ENCODE measurements around the gene CFHR4.
"Not testable (repeated sequence)": the region's sequence is repeated elsewhere in the genome, so short reads cannot be mapped to it uniquely, and the experiment has no call there.

The CFHR4 gene

DNA sequence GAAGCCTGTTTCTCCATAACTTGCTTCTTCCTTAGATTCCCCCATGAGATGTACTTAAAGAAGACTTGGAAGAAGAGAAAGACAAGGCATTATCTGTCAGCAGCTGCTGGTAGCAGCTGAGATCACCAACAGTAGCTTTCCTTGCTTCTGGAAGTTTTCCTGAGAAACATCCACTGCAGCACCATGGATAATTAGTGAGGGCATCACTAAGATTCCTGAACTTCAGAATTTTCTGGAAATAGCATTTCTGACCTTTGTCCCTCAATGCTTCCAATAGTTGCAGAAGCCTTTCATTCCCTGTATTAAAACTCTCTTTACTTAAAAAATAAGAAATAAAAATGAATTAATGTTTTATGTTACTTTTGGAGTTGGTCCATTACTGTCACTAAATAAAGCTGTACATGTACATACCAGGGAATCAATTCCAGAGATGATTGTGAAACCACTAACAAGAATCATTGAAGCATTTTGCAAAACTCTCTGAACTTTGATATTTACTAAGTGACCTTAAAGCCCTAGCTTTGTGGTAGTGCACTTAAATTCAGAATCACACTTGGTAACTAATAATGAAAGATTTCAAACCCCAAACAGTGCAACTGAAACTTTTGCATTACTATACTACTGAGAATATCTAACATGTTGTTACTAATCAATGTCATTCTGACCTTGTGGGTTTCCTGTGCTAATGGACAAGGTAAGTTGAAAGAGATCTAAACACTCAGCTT is at the start of gene CFHR4:
CFHR4 (plus strand) TSS at position 538 of the 725 bp plus-strand sequence; CDS start at position 637, 99 bp downstream.
- DNase-seq: no peak

DNA sequence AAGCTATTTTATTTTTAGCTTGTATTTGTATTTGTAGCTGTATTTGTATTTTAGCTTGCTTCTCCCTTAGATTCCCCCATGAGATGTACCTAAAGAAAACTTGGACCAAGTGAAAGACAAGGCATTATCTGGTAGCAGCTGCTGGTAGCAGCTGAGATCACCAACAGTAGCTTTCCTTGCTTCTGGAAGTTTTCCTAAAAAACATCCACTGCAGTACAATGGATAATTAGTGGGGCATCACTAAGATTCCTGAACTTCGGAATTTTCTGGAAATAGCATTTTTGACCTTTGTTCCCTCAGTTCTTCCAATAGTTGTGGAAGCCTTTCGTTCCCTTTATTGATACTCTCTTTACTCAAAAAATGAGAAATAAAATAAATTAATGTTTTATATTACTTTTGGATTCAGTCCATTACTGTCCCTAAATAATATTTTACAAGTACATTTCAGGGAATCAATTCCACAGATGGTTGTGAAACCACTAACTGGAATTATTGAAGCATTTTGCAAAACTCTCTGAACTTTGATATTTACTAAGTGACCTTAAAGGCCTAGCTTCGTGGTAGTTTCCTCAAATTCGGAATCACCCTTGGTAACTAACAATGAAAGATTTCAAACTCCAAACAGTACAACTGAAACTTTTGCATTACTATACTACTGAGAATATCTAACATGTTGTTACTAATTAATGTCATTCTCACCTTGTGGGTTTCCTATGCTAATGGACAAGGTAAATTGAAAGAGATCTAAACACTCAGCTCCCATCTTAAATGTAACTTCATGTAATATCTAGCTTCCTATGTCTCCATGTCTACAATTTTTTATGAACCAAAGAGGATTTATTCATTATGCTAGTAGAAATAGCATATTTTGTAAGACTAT is 38.0 kb upstream of the CFHR4 start:
- DNase-seq: not testable (repeated sequence)

DNA sequence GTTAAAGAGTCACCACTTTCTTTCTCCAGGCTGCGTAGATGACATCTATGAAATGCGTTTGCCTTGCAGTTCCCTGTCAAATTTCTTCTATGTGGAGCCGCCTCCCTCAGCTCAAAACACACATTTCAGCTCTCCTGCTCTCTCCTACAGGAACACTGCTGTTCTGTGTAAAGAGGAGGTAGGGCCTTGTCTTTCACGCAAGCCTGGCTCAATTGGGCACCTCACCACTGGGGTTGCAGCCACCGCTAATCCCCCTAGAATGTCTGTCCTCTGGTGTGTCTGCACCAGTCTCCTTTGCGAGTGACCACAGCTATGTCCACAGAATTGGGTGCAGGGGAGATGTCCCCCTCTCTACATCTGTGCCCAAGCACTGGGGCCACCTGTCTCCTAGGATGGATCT is 31.8 kb upstream of the CFHR4 start:
- no peak for DNase-seq

DNA sequence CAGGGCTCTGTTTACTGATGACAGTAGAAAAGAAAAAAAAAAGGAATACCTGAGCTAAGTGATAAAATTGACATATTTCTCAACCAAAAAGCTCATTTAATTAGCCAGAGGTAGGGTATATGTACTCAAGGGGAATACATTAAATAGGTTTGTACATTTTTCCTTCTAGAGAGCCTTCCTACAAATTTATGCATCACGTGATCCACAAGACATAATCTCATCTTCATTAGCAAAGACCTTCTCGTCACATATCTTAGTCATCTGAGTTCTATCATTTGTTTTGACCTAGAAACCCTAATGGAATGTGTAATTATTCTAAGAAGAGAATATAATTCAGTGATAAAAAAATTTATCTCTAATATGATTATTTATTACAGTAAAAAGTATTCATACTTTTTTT is 30.7 kb upstream of the CFHR4 start:
- DNase-seq: no peak

DNA sequence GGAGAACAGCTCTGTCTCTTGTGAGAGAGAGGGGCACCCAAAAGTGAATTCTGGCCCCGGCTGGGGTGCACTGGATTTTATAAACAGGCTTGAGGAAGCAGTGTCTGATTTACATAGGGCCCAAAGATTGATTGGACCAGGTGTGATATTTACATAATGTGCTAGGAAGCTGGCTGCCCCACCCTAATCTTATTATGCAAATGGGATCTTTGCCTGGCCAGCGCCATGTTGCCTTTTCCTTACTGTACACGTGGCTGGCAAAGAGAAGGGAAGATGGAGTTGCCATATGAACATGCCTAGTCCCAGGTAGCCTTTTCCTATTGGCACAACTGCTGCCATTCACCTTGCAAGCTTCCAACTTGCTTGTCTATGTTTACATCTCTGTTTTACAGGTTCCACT is 29.0 kb upstream of the CFHR4 start:
- no peak for DNase-seq

DNA sequence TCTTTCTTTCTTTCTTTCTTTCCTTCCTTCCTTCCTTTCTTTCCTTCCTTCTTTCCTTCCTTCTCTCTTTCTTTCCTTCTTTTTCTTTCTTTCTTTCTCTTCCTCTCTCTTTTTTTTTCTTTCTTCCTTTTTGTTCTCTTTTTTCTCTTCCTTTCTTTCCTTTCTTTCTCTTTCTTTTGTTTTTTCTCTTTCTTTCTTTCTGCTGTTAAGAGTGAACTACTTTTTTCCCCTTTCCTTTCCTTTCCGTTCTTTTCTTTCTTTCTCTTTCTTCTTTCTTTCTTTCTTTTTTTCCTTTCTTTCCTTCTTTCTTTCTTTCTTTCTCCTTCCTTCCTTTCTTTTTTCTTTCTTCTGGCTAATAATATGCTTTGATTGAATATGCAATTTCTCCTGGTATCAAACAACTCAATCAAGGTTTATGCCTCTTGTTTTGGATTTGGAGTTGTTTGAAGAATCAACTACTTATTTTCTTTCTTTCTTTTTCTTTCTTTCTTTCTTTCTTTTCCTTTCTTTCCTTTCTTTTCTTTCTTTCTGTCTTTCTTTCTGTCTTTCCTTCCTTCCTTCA is 27.4 kb upstream of the CFHR4 start:
- no peak for DNase-seq

DNA sequence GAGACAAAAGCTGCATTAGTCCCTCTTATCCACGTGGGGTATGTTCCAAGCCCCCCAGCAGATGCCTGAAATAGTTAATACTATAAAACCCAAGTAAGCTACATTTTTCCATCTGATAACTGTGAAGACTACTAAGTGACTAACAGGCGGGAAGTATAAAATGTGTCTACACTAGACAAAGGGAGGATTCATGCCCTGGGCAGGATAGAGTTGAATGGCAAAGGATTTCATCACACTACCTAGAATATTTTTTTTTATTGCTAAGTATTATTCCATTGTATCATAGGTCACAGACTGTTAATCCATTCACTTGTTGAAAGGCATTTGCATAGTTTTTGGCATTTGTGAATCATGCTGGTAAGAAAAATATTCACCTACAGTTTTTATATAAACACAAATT is 26.4 kb upstream of the CFHR4 start:
- no peak for DNase-seq

DNA sequence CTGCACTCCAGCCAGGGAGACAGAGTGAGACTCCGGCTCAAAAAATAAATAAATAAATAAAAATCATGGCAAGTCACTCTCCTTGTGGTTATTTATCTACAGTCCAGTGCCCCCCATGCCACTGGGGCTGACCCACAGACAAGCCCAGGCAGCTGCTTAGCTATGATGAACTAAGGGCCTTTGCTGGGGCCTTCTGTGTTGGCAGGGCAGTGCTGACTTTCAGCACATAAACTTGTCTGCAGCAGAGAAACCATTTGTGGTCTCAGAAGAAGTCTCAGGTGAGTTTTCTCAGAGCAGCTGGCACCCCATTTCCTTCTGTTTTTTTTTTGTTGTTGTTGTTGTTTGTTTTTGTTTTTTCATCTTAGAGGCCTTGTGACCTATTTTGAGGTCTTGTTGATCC is 20.9 kb upstream of the CFHR4 start:
- DNase-seq: no peak

DNA sequence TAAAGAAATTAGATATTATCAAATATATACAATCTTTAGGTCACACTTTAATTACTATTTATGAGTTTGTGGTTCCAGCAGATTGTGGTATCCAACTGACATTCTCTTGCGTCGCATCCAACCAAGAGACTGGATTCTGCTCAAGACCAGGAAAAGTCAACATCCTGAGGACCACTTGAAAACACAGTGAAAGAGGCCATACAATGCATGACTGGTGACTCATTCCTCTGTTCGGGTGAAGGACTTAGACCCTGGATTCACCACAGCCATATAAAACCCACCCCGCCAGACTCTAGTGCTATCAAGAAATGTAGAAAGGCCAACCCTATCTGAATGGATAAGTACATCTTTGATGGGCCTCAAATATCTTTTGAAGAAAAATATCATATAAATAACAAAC is 14.5 kb upstream of the CFHR4 start:
- DNase-seq: no peak

DNA sequence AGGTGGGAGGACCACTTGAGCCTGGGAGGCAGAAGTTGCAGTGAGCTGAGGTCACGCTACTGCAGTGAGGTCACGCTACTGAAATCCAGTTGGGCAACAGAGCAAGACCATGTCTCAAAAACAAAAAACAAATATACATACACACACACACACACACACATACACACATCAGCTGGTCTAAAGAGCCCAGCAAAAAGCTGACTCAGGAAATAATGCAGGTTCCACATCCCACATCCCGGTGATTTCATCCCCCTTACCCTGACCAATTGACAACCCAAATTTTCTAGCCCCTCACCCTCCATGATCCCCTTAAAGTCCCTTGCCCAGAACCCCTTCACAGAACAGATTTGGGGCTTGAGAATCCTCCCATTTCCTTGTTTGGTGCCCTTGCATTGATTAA is 11.9 kb upstream of the CFHR4 start:
- no peak for DNase-seq

DNA sequence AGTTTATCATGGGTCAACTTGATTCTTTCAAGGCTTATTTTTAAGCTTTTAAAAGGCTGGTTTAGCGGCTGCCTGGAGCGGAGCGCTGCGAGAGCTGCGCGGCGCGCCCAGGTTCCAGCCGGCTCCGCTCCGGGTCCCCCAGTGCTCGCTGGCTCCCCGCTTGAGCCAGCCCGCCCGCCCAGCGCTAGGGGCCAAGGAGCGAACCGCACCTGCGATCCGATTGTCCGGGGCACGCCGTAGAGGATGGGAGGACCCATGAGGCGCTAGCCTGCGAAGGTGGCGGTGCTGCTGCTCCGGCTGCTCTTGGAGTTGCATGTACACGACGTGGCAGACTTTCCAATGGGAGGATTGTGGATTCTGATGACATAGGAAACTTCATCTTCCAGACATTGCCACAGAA is 9.9 kb upstream of the CFHR4 start:
- no peak for DNase-seq

DNA sequence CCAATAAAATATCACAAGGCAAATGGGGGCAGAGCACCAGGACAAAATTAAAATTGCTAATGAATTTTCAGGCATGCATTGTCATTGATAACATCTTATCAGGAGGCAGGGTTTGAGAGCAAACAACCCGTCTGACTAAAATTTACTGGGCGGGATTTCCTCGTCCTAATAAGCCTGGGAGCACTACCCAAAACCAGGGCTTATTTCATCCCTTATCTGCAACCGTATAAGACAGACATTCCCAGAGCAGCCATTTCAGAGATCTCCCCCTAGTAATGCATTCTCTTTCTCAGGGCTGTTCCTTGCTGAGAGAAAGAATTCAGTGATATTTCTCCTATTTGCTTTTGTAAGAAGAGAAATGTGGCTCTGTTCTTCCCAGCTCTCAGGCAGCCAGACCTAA is 1.3 kb upstream of the CFHR4 start:
- not testable (repeated sequence) for DNase-seq

DNA sequence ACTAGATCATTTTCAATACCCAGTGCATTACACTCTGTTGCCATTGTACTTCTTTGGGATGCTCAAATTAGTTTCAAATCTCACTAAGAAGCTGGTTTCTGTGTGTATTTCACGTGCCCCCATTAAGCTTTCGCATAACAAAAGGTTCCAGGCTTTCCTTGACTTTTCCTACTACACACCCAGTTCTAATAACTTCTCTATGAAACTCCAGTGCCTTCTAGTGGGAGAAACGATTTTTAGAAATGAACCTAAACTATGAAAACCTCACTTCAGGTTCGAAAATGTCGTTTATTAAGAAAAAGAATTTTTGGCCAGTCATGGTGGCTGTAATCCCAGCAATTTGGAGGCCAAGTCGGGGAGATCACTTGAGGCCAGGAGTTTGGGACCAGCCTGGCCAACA is 2.8 kb downstream of the CFHR4 start:
- DNase-seq: no peak

DNA sequence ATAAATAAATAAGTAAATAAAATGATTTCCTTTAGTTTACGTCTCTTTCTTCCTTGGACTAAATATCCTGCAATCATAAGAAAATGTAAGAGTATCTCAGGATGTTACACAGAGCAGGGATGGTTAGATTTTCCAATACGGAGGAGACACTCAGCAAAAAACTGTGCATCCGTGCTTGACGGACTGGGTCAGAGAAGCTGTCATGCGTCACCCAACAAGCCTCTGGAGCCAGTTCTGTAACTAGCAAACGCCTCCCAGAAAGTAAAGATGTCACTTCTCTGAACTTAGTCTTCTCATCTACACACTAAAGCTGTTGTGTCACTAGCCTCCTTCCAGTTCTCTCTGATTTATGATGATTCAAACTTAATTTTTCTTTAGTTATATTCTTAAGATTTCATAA is 3.4 kb downstream of the CFHR4 start:
- DNase-seq: no peak

DNA sequence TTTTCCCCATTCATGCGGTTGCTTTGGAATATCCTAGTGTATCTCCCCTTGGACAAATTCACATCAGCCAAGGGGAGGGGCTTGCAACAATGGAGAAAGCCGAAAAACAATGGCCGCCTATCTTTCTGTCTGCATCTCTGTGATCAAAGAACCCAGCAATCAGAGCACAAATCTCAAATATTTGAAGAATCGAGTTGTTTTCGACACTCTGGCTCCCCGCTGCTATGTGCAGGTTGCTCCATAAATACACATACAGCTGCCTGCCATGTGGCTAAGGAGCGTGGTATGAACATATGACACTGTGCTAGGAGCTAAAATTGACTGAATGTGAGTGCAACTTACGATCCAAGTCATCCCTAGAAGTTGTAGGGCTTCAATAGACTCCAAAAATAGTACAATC is 8.5 kb downstream of the CFHR4 start:
- DNase-seq: no peak

DNA sequence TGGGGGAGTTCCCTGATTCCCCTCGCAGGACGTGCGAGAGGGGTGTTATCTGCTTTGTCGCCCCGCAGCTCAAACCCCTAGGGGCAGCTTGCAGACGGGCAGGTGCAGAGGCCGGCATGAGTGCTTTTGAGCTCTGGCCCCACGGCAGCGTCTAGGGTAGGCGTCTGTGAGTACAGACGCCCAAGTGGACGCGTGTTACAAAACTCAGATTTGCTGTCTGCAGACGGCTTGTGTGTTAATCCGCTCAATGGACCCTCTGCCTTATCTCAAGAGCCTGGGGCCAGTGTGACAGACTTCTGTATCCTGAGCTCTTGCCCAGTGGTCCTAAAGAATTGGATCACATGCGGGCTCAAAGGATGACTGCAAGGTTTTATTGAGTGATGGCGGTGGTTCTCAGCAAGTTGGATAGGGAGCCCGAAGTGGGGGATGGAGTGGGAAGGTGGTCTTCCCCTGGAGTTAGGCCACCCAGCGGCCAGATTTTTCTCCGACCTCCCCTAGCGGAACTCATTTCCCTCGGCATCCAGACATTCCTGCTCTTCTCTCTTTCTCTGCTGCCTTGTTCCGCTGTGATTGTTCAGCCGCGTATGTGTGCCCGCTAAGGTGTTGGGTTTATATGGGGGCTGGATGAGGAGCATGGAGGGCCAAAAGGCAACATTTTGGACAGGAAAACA is 9.4 kb downstream of the CFHR4 start:
- no peak for DNase-seq

DNA sequence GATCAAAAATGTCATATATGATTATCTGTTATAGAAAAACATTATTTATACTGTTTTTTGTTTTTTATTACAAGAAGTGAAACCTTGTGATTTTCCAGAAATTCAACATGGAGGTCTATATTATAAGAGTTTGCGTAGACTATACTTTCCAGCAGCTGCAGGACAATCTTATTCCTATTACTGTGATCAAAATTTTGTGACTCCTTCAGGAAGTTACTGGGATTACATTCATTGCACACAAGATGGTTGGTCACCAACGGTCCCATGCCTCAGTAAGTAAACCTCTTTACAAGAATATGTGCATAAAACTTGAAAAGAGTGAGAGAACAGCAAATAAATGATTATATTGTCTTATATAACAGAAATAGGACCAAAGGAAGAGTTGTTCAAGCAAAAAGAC is 14.5 kb downstream of the CFHR4 start:
- no peak for DNase-seq

DNA sequence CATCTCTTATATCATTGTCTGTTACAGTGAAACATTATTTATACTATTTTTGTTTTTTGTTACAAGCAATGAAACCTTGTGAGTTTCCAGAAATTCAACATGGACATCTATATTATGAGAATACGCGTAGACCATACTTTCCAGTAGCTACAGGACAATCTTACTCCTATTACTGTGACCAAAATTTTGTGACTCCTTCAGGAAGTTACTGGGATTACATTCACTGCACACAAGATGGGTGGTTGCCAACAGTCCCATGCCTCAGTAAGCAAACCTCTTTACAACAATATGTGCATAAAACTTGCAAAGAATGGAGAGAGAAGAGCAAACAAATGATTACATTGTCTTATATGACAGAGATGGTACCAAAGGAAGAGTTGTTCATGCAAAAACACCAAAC is 22.4 kb downstream of the CFHR4 start:
- DNase-seq: no peak

DNA sequence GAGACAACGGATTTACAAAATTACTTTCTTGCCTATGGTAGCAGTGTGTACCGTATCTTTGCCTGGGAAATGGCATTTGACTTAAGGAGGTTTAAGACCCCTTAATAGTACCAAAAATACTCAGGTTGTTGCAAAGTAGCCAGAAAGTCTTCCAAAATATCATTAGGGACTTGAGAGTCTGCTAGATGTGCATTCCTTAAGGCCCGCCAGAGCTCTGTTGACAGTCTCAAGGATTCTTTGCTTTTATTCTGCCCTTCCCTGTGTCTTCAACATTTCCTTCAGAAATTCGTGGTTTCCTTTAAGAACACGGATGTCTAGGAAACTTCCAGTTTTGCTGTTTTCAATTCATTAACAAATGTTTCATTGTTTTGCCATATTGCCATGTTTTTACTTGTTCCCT is 24.4 kb downstream of the CFHR4 start:
- not testable (repeated sequence) for DNase-seq

DNA sequence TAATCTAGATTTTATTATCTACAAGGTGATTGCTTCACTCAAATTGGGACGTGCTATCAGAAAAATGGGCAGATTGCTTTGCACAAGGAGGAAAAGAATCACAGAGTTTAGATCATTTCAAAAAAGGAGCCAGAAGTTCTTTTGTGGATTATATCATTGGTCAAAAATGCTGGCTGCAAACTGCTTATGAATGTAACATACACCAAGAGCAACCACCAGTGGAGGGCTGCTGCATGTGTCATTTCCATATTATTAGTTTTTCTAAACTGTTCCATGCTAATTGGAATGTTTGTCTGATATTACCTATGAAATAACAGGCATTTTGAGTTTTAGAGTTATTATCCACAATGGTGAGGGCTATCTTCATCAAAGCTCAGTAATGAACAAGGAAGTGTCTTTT is 39.0 kb downstream of the CFHR4 start:
- DNase-seq: not testable (repeated sequence)

DNA sequence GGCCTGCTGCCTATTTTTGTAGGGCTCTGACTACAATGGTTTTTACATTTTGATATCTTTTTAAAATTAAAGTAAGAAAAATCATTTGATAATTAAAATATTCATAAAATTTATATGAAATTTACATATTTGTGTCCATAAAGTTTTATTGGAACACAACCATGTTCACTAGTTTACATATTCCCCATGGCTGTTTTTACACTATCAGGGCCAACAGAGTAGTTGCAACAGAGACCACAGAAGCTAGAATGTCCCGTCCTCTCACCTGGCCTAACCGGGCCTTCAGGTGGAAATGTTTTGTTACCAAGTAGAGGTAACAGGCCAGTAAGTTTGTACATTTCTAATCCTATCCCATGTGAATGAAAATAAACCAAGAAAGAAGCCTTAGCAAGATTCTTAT is 45.0 kb downstream of the CFHR4 start:
- DNase-seq: not testable (repeated sequence)

DNA sequence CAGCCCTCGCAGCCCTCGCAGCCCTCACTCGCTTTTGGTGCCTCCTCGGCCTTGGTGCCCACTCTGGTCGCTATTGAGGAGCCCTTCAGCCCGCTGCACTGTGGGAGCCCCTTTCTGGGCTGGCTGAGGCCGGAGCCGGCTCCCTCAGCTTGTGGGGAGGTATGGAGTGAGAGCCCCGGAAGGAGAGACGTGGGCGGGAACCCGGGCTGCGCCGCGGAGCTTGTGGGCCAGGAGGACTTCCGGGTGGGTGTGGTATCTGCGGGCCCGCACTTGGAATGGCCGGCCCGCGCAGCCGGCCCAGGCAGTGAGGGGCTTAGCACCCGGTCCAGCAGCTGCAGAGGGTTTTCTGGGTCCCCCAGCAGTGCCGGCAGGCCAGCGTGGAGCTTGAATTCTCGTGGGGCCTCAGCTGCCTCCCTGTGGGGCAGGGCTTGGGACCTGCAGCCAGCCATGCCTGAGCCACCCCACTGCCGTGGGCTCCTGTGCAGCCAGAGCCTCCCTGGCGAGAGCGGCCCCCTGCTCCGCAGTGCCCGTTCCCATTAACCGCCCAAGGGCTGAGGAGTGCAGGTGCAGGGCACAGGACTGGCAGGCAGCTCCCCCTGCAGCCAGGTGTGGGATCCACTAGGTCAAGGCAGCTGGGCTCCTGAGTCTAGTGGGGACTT is 45.8 kb downstream of the CFHR4 start:
- no peak for DNase-seq

DNA sequence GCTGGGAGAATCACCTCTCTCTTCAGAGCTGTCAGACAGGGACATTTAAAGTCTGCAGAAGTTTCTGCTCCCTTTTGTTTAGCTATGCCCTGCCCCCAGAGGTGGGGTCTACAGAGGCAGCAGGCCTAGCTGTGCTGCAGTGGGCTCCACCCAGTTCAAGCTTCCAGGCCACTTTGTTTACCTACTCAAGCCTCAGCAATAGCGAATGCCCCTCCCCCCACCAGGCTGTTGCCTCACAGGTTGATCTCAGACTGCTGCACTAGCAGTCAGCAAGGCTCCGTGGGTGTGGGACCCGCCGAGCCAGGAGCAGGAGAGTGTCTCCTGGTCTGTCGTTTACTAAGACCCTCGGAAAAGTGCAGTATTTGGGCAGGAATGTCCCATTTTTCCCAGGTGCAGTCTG is 53.6 kb downstream of the CFHR4 start:
- not testable (repeated sequence) for DNase-seq

Measured in stimulated activated CD8-positive, alpha-beta memory T cell treated with anti-CD3 and anti-CD28 coated beads, Interleukin-4, amount 100 ng/mL, for 48 hours (primary cell).